Measurements from ENCODE around the gene FBXL17. TPM values are rescaled to one million over a fixed set of nuclear protein-coding genes. Genes with fewer than 3 reads are reported as not detected.

Gene FBXL17
- total and polyA plus RNA-seq, 2 of the 13 experiments (the other 11 are each of a cell fraction or from before 2014, with no cell fraction given): 3.0 to 7.9 TPM

- DNase-seq (ENCODE audit: low spot score) (no peak), FAIRE-seq (no peak), ATAC-seq (no peak)
- no peak overlapping the region for H3K4me3 ChIP-seq (replicated peaks in 1 of 3; ENCODE audit: insufficient read depth in 1 of 3, low read depth in 2 of 3, low read length in 3 of 3)
- no peaks in the 10 kb centered on the region for H3K27me3 ChIP-seq (ENCODE audit: control insufficient read depth in 1 of 2, insufficient read depth in 2 of 2, low read length in 2 of 2)
- H3K79me2 ChIP-seq (ENCODE audit: insufficient read depth, low read length): no peaks in the 10 kb centered on the region
- H2AFZ ChIP-seq (ENCODE audit: low read length): no peak overlapping the region
- H4K20me1 ChIP-seq (ENCODE audit: insufficient read depth, low read length): no peaks in the 10 kb centered on the region
- H3K4me2 ChIP-seq (ENCODE audit: low read depth, low read length): no peak overlapping the region
- POLR2A ChIA-PET: no interaction called here
- H3K9me3 ChIP-seq (ENCODE audit: low read length): no peaks in the 10 kb centered on the region
- in situ Hi-C loops (cut with HindIII; ENCODE audit: extremely low pct_ligation_motif_present, low pct_unique_long_range_greater_than_20kb): no loop called here
- no peaks in the 10 kb centered on the region for H3K36me3 ChIP-seq (replicated peaks in 1 of 2; ENCODE audit: control insufficient read depth in 1 of 2, insufficient read depth in 2 of 2, low read length in 2 of 2)
- WGBS (ENCODE audit: low lambda C conversion rate): 59% methylated on average over 3 of the region's 3 CpGs
- TF ChIP-seq ZNF12 (CRISPR knock-in tag; IDR thresholded peaks at IDR 0.05): no peak
- no peak for TF ChIP-seq ZNF678 (CRISPR knock-in tag; IDR thresholded peaks at IDR 0.05)
- TF ChIP-seq ZNF124 (CRISPR knock-in tag; IDR thresholded peaks at IDR 0.05): no peak
- TF ChIP-seq RXRB (CRISPR knock-in tag; IDR thresholded peaks at IDR 0.05; ENCODE audit: borderline replicate concordance): no peak
- no peak for TF ChIP-seq TEAD3 (CRISPR knock-in tag; optimal IDR thresholded peaks at IDR 0.05; ENCODE audit: borderline replicate concordance)
- no peak for TF ChIP-seq TARDBP (CRISPR knock-in tag; IDR thresholded peaks at IDR 0.05)
- no peak for TF ChIP-seq AHR (CRISPR knock-in tag; IDR thresholded peaks at IDR 0.05)
- no peak for TF ChIP-seq BCLAF1 (IDR thresholded peaks at IDR 0.05)
- no peak for TF ChIP-seq AGO1 (IDR thresholded peaks at IDR 0.05; ENCODE audit: low read depth, low read length, poor library complexity, severe bottlenecking)
- intact Hi-C loops (cut with micrococcal nuclease; ENCODE audit: unreplicated experiment): no loop called here
- H3K4me1 ChIP-seq (ENCODE audit: insufficient read depth, low read length): no peaks in the 10 kb centered on the region
- CTCF ChIA-PET (ENCODE audit: low intra/inter-chr PET ratio, low total read pairs): no interaction called here
- H3K9ac ChIP-seq (ENCODE audit: insufficient read depth, low read depth, low read length): no peak overlapping the region
- no TSS peak for BruUV-seq (replicated peaks)
- H3K27ac ChIP-seq (ENCODE audit: extremely low read length, insufficient read depth, low read length): no peak overlapping the region
Observed at GRCh38 chr5:108233617-108234155, 148.2 kb downstream of the FBXL17 start.
